Testis (tissue), 2 donors: Measurements from ENCODE around the gene LAMP1.

Experiments
- CTCF ChIP-seq, 3 experiments: fragments of 450-650 bp in 2 of 3; fragments of 200-600 bp in 1 of 3; sonication (generic) in 1 of 3; IDR thresholded peaks; one replicate each; pipeline ENCODE4 v1.5.1; 2016 to 2019; ENCODE audit warnings: antibody characterized with exemption in 3 of 3, mild to moderate bottlenecking in 2 of 3, moderate library complexity in 1 of 3
- POLR2A ChIP-seq: fragments of 450-650 bp; IDR thresholded peaks from one replicate; pipeline ENCODE4 v1.6.1; 2017; ENCODE audit warnings: antibody characterized with exemption, mild to moderate bottlenecking, moderate library complexity

GRCh38 chr13:113274721-113275120, 22.3 kb upstream of the LAMP1 start:
- TF ChIP-seq POLR2A, result no peak
- TF ChIP-seq CTCF (IDR thresholded peaks at IDR 0.05), result no peak
